HTR-8/SVneo (cell line): ENCODE measurements around the gene PAQR7.

Experiments
- DNase-seq: peaks from one replicate; pipeline ENCODE4 v3.0.0; 2011; ENCODE audit warnings: low spot score, mixed read lengths; ENCODE audit not compliant: insufficient read length
- FAIRE-seq: peaks from 2 replicates; lab custom pipeline; 2011; peaks lifted over from hg19 to GRCh38; lab: Jason Lieb, UNC

Gene PAQR7

GRCh38 chr1:25903986-25904385 is 28.5 kb upstream of the PAQR7 start:
- FAIRE-seq (no peak), DNase-seq (no peak)

GRCh38 chr1:25902462-25902861 is 27.0 kb upstream of the PAQR7 start:
- DNase-seq (no peak), FAIRE-seq (no peak)

GRCh38 chr1:25900219-25900618 is 24.7 kb upstream of the PAQR7 start:
- no peak for FAIRE-seq
- DNase-seq = no peak

GRCh38 chr1:25899792-25900191 is 24.3 kb upstream of the PAQR7 start:
- DNase-seq (no peak), FAIRE-seq (no peak)

- FAIRE-seq = no peak
- no peak for DNase-seq
Measured at GRCh38 chr1:25898223-25899015, 22.9 kb upstream of the PAQR7 start.

- no peak for FAIRE-seq
- DNase-seq = no peak
Measured at GRCh38 chr1:25897754-25898153, 22.2 kb upstream of the PAQR7 start.

GRCh38 chr1:25896266-25896665 is 20.8 kb upstream of the PAQR7 start:
- DNase-seq (no peak), FAIRE-seq (no peak)

GRCh38 chr1:25895365-25895990 is 20.0 kb upstream of the PAQR7 start:
- no peak for FAIRE-seq
- DNase-seq = peak; percentile 89

GRCh38 chr1:25893116-25893515 is 17.6 kb upstream of the PAQR7 start:
- no peak for FAIRE-seq
- no peak for DNase-seq

GRCh38 chr1:25891606-25892005 is 16.1 kb upstream of the PAQR7 start:
- FAIRE-seq (no peak), DNase-seq (no peak)

GRCh38 chr1:25890239-25891034 is 14.9 kb upstream of the PAQR7 start:
- DNase-seq (no peak), FAIRE-seq (no peak)

GRCh38 chr1:25889470-25889869 is 14.0 kb upstream of the PAQR7 start:
- FAIRE-seq = no peak
- peak; percentile 47 for DNase-seq

- FAIRE-seq (no peak), DNase-seq (no peak)
Measured at GRCh38 chr1:25888426-25888987, 13.0 kb upstream of the PAQR7 start.

GRCh38 chr1:25885602-25886001 is 10.1 kb upstream of the PAQR7 start:
- DNase-seq (no peak), FAIRE-seq (no peak)

- DNase-seq (no peak), FAIRE-seq (no peak)
Measured at GRCh38 chr1:25881266-25881665, 5.8 kb upstream of the PAQR7 start.

GRCh38 chr1:25880518-25880917 is 5.0 kb upstream of the PAQR7 start:
- FAIRE-seq (no peak), DNase-seq (no peak)

- DNase-seq (no peak), FAIRE-seq (no peak)
Measured at GRCh38 chr1:25879675-25880074, 4.2 kb upstream of the PAQR7 start.

- FAIRE-seq (no peak), DNase-seq (no peak)
Measured at GRCh38 chr1:25878690-25879089, 3.2 kb upstream of the PAQR7 start.

- FAIRE-seq (no peak), DNase-seq (no peak)
Measured at GRCh38 chr1:25877155-25877554, 1.6 kb upstream of the PAQR7 start.

- no peak for DNase-seq
- FAIRE-seq = no peak
Measured at GRCh38 chr1:25876693-25877077, 1.2 kb upstream of the PAQR7 start.
